K562 (cell line): ENCODE results near the gene DCAF4. TPM values are rescaled to one million over a fixed set of nuclear protein-coding genes. Genes with fewer than 3 reads are reported as not detected.

ENCODE experiments used
- ATAC-seq: fragments of 200-7000 bp; cut with Tn5 transposase; 3 replicates; pipeline ENCODE4 v1.9.1; 2020; ENCODE audit warnings: moderate library complexity
- Bru-seq: library from RNA; stranded (reverse); fragments of 400-500 nt; gene quantifications from one replicate; lab custom pipeline; 2021; lab: Mats Ljungman, UMichigan
- BruChase-seq, 2 experiments: library from RNA; stranded (reverse); fragments of 400-500 nt; gene quantifications; one replicate each; lab custom pipeline; 2021; lab: Mats Ljungman, UMichigan
- BruUV-seq: library from RNA; stranded (reverse); fragments of 400-500 nt; replicated peaks from 2 replicates; lab custom pipeline; 2021; lab: Mats Ljungman, UMichigan
- CTCF ChIA-PET: fragments of 300-600 bp; formaldehyde crosslinking; extraction: SDS; loops from one replicate; lab custom pipeline; 2021; ENCODE audit warnings: low intra/inter-chr PET ratio; lab: Yijun Ruan, JAX
- POLR2A ChIA-PET: fragments of 300-600, 350-650 bp; sonication (Branson Sonifier 250); formaldehyde crosslinking; extraction: SDS; loops from one replicate; lab custom pipeline; 2021; ENCODE audit warnings: antibody characterized with exemption, inconsistent platforms; lab: Yijun Ruan, JAX
- DNase-seq, 4 experiments: peaks; one replicate each; pipeline versions ENCODE4 v3.0.0 to v3.0.0-alpha.2; 2011 to 2018; ENCODE audit warnings: low spot score in 3 of 4, mixed read lengths in 3 of 4; ENCODE audit errors: extremely low read depth in 1 of 4
- FAIRE-seq: peaks from 2 replicates; lab custom pipeline; 2011; peaks lifted over from hg19 to GRCh38; lab: Jason Lieb, UNC
- H2AFZ ChIP-seq: 2 replicates; pipeline ENCODE4 v1.6.0; 2011; ENCODE audit warnings: low read depth, low read length, control low read depth, inconsistent platforms
- H3K27ac ChIP-seq: fragments of 200-600 bp; 3 replicates; pipeline ENCODE4 v1.8.0; 2011; ENCODE audit warnings: low read depth, mild to moderate bottlenecking, control low read depth, inconsistent platforms, low read length, moderate library complexity, mixed read lengths; ENCODE audit errors: extremely low read depth
- H3K27me3 ChIP-seq, 2 experiments: fragments of 300-600 bp in 1 of 2; 2 replicates in 1 of 2; 3 replicates in 1 of 2; pipeline versions ENCODE4 v1.6.0 to v1.8.0; 2011; ENCODE audit warnings: inconsistent platforms in 2 of 2, low read length in 2 of 2, mild to moderate bottlenecking in 1 of 2, mixed read lengths in 1 of 2, moderate library complexity in 1 of 2; ENCODE audit not compliant: control insufficient read depth in 2 of 2, insufficient read depth in 2 of 2
- H3K36me3 ChIP-seq: fragments of 300-600 bp; 3 replicates; pipeline ENCODE4 v1.8.0; 2011; ENCODE audit warnings: mild to moderate bottlenecking, low read length, inconsistent platforms; ENCODE audit not compliant: control insufficient read depth, insufficient read depth
- H3K4me1 ChIP-seq, 2 experiments: fragments of 200-600 bp in 1 of 2; replicated peaks in 1 of 2; 2 replicates in 1 of 2; 3 replicates in 1 of 2; pipeline versions ENCODE4 v1.5.1 to v1.8.0; 2011; ENCODE audit warnings: inconsistent platforms in 2 of 2, low read length in 2 of 2, mild to moderate bottlenecking in 1 of 2, mixed read lengths in 1 of 2, moderate library complexity in 1 of 2; ENCODE audit not compliant: control insufficient read depth in 2 of 2, insufficient read depth in 2 of 2
- H3K4me2 ChIP-seq: 2 replicates; pipeline ENCODE4 v1.6.1; 2011; ENCODE audit warnings: low read length, control low read depth, inconsistent platforms, mixed read lengths; ENCODE audit not compliant: insufficient read depth
- H3K4me3 ChIP-seq: fragments of 200-600 bp; sonication (generic), shearing (Covaris generic); 2 replicates; pipeline ENCODE4 v1.5.1; 2016; ENCODE audit warnings: control low read depth, inconsistent platforms
- H3K79me2 ChIP-seq: fragments of 200-600 bp; 3 replicates; pipeline ENCODE4 v1.8.0; 2011; ENCODE audit warnings: low read length, inconsistent platforms; ENCODE audit not compliant: control insufficient read depth, insufficient read depth
- H3K9ac ChIP-seq, 2 experiments: 2 replicates each; pipeline versions ENCODE4 v1.6.0 to v1.6.1; 2011; ENCODE audit warnings: low read depth in 2 of 2, low read length in 2 of 2, control low read depth in 1 of 2, inconsistent platforms in 1 of 2, mild to moderate bottlenecking in 1 of 2, mixed read lengths in 1 of 2; ENCODE audit not compliant: insufficient read depth in 1 of 2
- H3K9me1 ChIP-seq: one replicate; pipeline ENCODE4 v1.6.0; 2011; ENCODE audit warnings: inconsistent platforms, mild to moderate bottlenecking, low read length, moderate library complexity; ENCODE audit not compliant: control insufficient read depth, insufficient read depth
- H3K9me3 ChIP-seq: replicated peaks from 2 replicates; pipeline ENCODE4 v1.5.1; 2011; ENCODE audit warnings: low read depth, low read length, inconsistent platforms; ENCODE audit not compliant: control insufficient read depth, insufficient read depth
- H4K20me1 ChIP-seq: replicated peaks from 2 replicates; pipeline ENCODE4 v1.6.1; 2011; ENCODE audit warnings: low read length, inconsistent platforms, mixed read lengths; ENCODE audit not compliant: control insufficient read depth, insufficient read depth
- ATF7 ChIP-seq: fragments of 450-650 bp; IDR thresholded peaks from 2 replicates; pipeline ENCODE4 v1.7.1; 2014; ENCODE audit warnings: mild to moderate bottlenecking, moderate library complexity
- E2F3 ChIP-seq: fragments of 250-450 bp; sonication (Bioruptor Pico); IDR thresholded peaks from 2 replicates; pipeline ENCODE4 v1.4.0; 2020; ENCODE audit warnings: mild to moderate bottlenecking
- EHMT2 ChIP-seq: fragments of 450-650 bp; IDR thresholded peaks from 2 replicates; pipeline ENCODE4 v1.6.1; 2018; ENCODE audit warnings: antibody characterized with exemption
- ERF ChIP-seq: fragments of 450-650 bp; formaldehyde crosslinking; IDR thresholded peaks from 2 replicates; pipeline ENCODE4 v1.4.0; 2020; ENCODE audit warnings: mild to moderate bottlenecking, mixed read lengths
- ESRRA ChIP-seq: fragments of 450-650 bp; IDR thresholded peaks from 2 replicates; pipeline ENCODE4 v1.6.1; 2014; ENCODE audit warnings: low read depth, mild to moderate bottlenecking, moderate library complexity, borderline replicate concordance
- MTA1 ChIP-seq: fragments of 450-650 bp; IDR thresholded peaks from 2 replicates; pipeline ENCODE4 v1.6.1; 2017; ENCODE audit warnings: borderline replicate concordance
- NCOA4 ChIP-seq: fragments of 450-650 bp; IDR thresholded peaks from 2 replicates; pipeline ENCODE4 v1.6.1; 2018; ENCODE audit warnings: mild to moderate bottlenecking; ENCODE audit not compliant: partially characterized antibody
- NFATC3 ChIP-seq: fragments of 450-650 bp; IDR thresholded peaks from 2 replicates; pipeline ENCODE4 v1.6.1; 2017; ENCODE audit warnings: mild to moderate bottlenecking
- RBBP5 ChIP-seq: fragments of 200-600 bp; sonication (generic); IDR thresholded peaks from 2 replicates; pipeline ENCODE4 v1.6.1; 2012; ENCODE audit warnings: borderline replicate concordance, mild to moderate bottlenecking, low read length, control low read depth, inconsistent platforms; ENCODE audit not compliant: insufficient read depth, poor library complexity, severe bottlenecking
- SAFB2 ChIP-seq: fragments of 200-400 bp; formaldehyde crosslinking; IDR thresholded peaks from 2 replicates; pipeline ENCODE4 v1.6.1; 2018; ENCODE audit warnings: borderline replicate concordance, low read length, low read depth, moderate library complexity; ENCODE audit not compliant: severe bottlenecking
- SP2 ChIP-seq: IDR thresholded peaks from 2 replicates; pipeline ENCODE4 v1.6.1; 2011; ENCODE audit warnings: mild to moderate bottlenecking, low read depth, low read length, moderate library complexity; ENCODE audit not compliant: poor library complexity, severe bottlenecking; ENCODE audit errors: extremely low read depth
- ZNF263 ChIP-seq: sonication (generic); formaldehyde crosslinking; IDR thresholded peaks from 2 replicates; pipeline ENCODE4 v1.8.0; 2022; ENCODE audit warnings: mild to moderate bottlenecking, missing genetic modification reagents, borderline replicate concordance
- ZNF324 ChIP-seq: fragments of 250-450 bp; sonication (Bioruptor Pico); IDR thresholded peaks from 2 replicates; pipeline ENCODE4 v1.4.0; 2020; ENCODE audit warnings: mild to moderate bottlenecking
- ZSCAN29 ChIP-seq: fragments of 450-650 bp; IDR thresholded peaks from 2 replicates; pipeline ENCODE4 v1.6.1; 2017
- WGBS: fragments of 100-300 bp; shearing (Covaris generic); methylation state at CpG from one replicate; pipeline ENCODE4 v1.1.6; 2016; ENCODE audit warnings: low coverage, mixed read lengths; ENCODE audit not compliant: insufficient coverage; ENCODE audit errors: missing lambda C conversion rate; 5-methylcytosine and 5-hydroxymethylcytosine counted together
- in situ Hi-C: fragments of 300-500 bp; cut with MboI; formaldehyde crosslinking; loops from 4 replicates; pipeline ENCODE4 v1.15.0; 2018; ENCODE audit warnings: inconsistent platforms, mixed read lengths
- intact Hi-C: fragments of 100-400 bp; cut with micrococcal nuclease; formaldehyde crosslinking; loops from 2 replicates; pipeline ENCODE4 v1.14.2; 2022
- long read RNA-seq, 3 experiments: library from polyadenylated mRNA in 2 of 3; library from RNA in 1 of 3; unstranded in 2 of 3; stranded (forward) in 1 of 3; transcript quantifications; one replicate each; pipeline ENCODE4 v2.0.0, GENCODE V29; 2019 to 2022
- polyA minus RNA-seq, 3 experiments: library from RNA; depleted of rRNA, polyadenylated mRNA; stranded (reverse); fragments of >200 nt; gene quantifications; 2 replicates each; pipeline ENCODE4 v1.2.3, GENCODE V29; 2011
- polyA plus RNA-seq, 8 experiments: library from polyadenylated mRNA; depleted of rRNA in 4 of 8; stranded (reverse) in 5 of 8; unstranded in 3 of 8; fragments of >200 nt; fragmentation: Nextera tagmentation in 2 of 8; fragmentation: Illumina TruSeq in 1 of 8; extraction: Ambion mirVana in 2 of 8; extraction: Trizol in 1 of 8; gene quantifications; 2 replicates each; pipeline versions ENCODE4 v1.2.1 to v1.2.3, GENCODE V29; 2011 to 2014; ENCODE audit warnings: inconsistent platforms in 1 of 8, missing spikeins in 1 of 8
- total RNA-seq, 7 experiments: library from RNA; depleted of rRNA in 6 of 7; stranded (reverse); fragments of >200 nt in 6 of 7; fragmentation: Illumina TruSeq in 2 of 7; extraction: Trizol in 2 of 7; gene quantifications; 2 replicates each; pipeline versions ENCODE4 v1.2.1 to v1.2.3, GENCODE V29; 2011 to 2021; ENCODE audit warnings: low replicate concordance in 1 of 7
- TF ChIP-seq, protein P1 (sequence below): sonication (generic); formaldehyde crosslinking; IDR thresholded peaks from 2 replicates; pipeline ENCODE4 v1.8.1; 2022; ENCODE audit warnings: missing genetic modification reagents

Gene DCAF4, protein sequence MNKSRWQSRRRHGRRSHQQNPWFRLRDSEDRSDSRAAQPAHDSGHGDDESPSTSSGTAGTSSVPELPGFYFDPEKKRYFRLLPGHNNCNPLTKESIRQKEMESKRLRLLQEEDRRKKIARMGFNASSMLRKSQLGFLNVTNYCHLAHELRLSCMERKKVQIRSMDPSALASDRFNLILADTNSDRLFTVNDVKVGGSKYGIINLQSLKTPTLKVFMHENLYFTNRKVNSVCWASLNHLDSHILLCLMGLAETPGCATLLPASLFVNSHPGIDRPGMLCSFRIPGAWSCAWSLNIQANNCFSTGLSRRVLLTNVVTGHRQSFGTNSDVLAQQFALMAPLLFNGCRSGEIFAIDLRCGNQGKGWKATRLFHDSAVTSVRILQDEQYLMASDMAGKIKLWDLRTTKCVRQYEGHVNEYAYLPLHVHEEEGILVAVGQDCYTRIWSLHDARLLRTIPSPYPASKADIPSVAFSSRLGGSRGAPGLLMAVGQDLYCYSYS
- 103 and 169 TPM in 2 replicates for total RNA-seq (2011; cell fraction: chromatin; rRNA removed; ENCODE audit: low replicate concordance)
- 82.0 and 90.8 TPM in 2 replicates for total RNA-seq (2011; cell fraction: nucleolus; rRNA removed)
- 65.7 and 81.0 TPM in 2 replicates for total RNA-seq (2011; cell fraction: nucleoplasm; rRNA removed)
- total RNA-seq (2014; rRNA removed): 21.4 and 31.3 TPM in 2 replicates
- total RNA-seq (2014; rRNA removed; fragmentation: Illumina TruSeq; extraction: Trizol): 18.8 and 22.9 TPM in 2 replicates
- 19.6 and 20.4 TPM in 2 replicates for total RNA-seq (2015; rRNA removed; fragmentation: Illumina TruSeq; extraction: Trizol)
- total RNA-seq (2021): 27.9 and 28.2 TPM in 2 replicates
- polyA plus RNA-seq (2011; rRNA removed): 26.9 and 31.8 TPM in 2 replicates
- 19.4 and 29.3 TPM in 2 replicates for polyA plus RNA-seq (2011; cell fraction: cytosol; rRNA removed)
- 98.8 and 105 TPM in 2 replicates for polyA plus RNA-seq (2011; cell fraction: nucleus; rRNA removed)
- polyA plus RNA-seq (2012): 13.8 and 14.5 TPM in 2 replicates
- polyA plus RNA-seq (2014; fragmentation: Illumina TruSeq; extraction: Trizol): 40.3 and 49.2 TPM in 2 replicates
- 1 to 10 TPM; 2.7 to 3.8 TPM for polyA plus RNA-seq (2014; fragmentation: Nextera tagmentation; extraction: Ambion mirVana)
- 27.9 and 34.6 TPM in 2 replicates for polyA plus RNA-seq (2014; rRNA removed)
- 28.0 and 31.0 TPM in 2 replicates for polyA minus RNA-seq (2011; rRNA and poly(A)+ RNA removed)
- polyA minus RNA-seq (2011; cell fraction: cytosol; rRNA and poly(A)+ RNA removed): 6.0 and 10.9 TPM in 2 replicates
- polyA minus RNA-seq (2011; cell fraction: nucleus; rRNA and poly(A)+ RNA removed): 34.7 and 41.1 TPM in 2 replicates
- percentile 77 among the genes with signal in this experiment for Bru-seq, nascent RNA
- percentile 70 among the genes with signal in this experiment for BruChase-seq, experiment 1, labeled RNA remaining after a 2-hour chase
- percentile 70 among the genes with signal in this experiment for BruChase-seq, experiment 2, labeled RNA remaining after a 6-hour chase
- long read RNA-seq, experiment 1, transcript DCAF4-202 (14 exons, 2,024 nt): major isoform, 6 of 38 reads
- long read RNA-seq, experiment 1, partial matches to known transcripts: 17 of 38 reads
- long read RNA-seq, experiment 1, other reads (novel, unspliced or antisense): 14 of 38 reads
- long read RNA-seq, experiment 2, partial matches to known transcripts: 2 of 12 reads
- long read RNA-seq, experiment 2, other reads (novel, unspliced or antisense): 10 of 12 reads
- long read RNA-seq, experiment 3, partial matches to known transcripts: 1 of 10 reads
- long read RNA-seq, experiment 3, other reads (novel, unspliced or antisense): 6 of 10 reads

DNA sequence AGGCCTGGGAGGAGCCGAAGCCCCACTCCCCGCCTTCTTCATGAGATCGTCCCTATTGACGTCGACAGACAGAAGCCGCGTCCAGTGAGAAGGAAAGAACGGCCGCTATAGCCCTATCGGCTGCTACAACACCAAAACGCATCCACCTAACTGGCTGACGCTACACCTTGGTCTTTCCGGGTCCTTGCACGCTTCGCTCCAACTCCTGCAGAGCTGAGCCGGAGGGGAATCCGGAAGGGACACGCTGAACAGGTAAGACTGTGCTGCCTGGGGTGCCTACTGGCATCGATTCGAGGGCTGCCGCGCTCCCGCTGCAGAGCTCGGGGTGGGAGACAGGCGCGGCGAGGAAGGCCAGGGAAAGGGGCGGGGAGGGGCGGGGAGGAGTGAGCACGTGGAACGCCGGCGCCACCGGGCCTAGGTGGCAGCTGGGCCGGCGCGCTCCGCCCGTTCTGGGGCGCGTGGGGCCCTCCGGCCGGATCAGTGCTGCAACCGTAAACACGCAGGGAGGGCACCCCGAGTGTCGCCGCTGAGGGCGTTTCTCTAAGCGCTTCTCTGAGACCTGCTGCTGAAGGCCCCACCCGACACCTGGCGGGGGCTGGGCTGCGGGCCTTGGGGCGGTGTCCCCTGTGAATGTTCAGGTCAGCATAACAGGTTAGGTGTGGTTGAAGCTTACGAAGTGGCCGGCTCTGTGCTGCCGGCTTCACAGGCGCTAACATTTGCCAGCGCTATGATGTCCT lies at the start of gene DCAF4:
TSS of gene DCAF4 (plus strand) at position 173 of the 737 bp plus-strand sequence. CDS start 11,515 bp downstream, outside the sequence.
- Histone ChIP-seq H3K9me1 (no peaks in the 10 kb centered on the region), H3K79me2 (peaks cover 53% of the 10 kb centered on the region), H3K27me3 (no peaks in the 10 kb centered on the region), H3K4me1 (peaks cover 21 to 49% of the 10 kb centered on the region in 2 experiments), H3K27ac (peak within 1 kb of the TSS; percentile 98), H3K4me3 (peak within 1 kb of the TSS; percentile 90), H3K9ac (peak within 1 kb of the TSS; percentile 94 to 98), H4K20me1 (no peaks in the 10 kb centered on the region), H2AFZ (peak within 1 kb of the TSS; percentile 92), H3K4me2 (peak within 1 kb of the TSS; percentile 92), H3K36me3 (peaks cover 8% of the 10 kb centered on the region; the same call in 1 of the 3 replicates), H3K9me3 (no peaks in the 10 kb centered on the region)
- in situ Hi-C loops: no loop called here
- TSS peak; percentile 50 for BruUV-seq
- ChIA-PET CTCF (no interaction called here), POLR2A (interaction anchor here (0.5 to 2.0 kb wide), 7 partner anchors 9 to 359 kb away, joined by 3 to 11 read pairs (median 4); no protein-coding TSS in a partner anchor)
- 1% methylated on average over 30 of the region's 59 CpGs for WGBS
- intact Hi-C loops: loop anchor here (10.0 kb wide), 1 partner anchor 538 kb away; no protein-coding TSS in a partner anchor
- DNase-seq (peak; percentile 69 to 97 (median 82)), ATAC-seq (peak; percentile 94), FAIRE-seq (peak; percentile 94)
- TF ChIP-seq NFATC3 (no peak), ATF7 (peak; percentile 55), MTA1 (no peak), ERF (CRISPR knock-in tag) (no peak), E2F3 (CRISPR knock-in tag) (no peak), EHMT2 (no peak), ESRRA (no peak), ZSCAN29 (no peak), NCOA4 (no peak), ZNF324 (no peak), ZNF263 (CRISPR knock-in tag) (no peak), SP2 (peak; percentile 64), RBBP5 (peak; percentile 31), SAFB2 (no peak)
- TF ChIP-seq, protein P1, sequence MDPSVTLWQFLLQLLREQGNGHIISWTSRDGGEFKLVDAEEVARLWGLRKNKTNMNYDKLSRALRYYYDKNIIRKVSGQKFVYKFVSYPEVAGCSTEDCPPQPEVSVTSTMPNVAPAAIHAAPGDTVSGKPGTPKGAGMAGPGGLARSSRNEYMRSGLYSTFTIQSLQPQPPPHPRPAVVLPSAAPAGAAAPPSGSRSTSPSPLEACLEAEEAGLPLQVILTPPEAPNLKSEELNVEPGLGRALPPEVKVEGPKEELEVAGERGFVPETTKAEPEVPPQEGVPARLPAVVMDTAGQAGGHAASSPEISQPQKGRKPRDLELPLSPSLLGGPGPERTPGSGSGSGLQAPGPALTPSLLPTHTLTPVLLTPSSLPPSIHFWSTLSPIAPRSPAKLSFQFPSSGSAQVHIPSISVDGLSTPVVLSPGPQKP (CRISPR knock-in tag): no peak
